Measurements from ENCODE around the gene RPUSD3.
"Not testable (repeated sequence)": the region's sequence is repeated elsewhere in the genome, so short reads cannot be mapped to it uniquely, and the experiment has no call there.

RPUSD3 gene
- total RNA-seq, result 3.6 to 25.5 (median 13.7) reads per million in 18 experiments

GRCh38 chr3:9843715-9844438 is at the start of gene RPUSD3:
Gene RPUSD3, minus strand, starts transcription at chr3:9844008. Its CDS starts 18 bp downstream, at chr3:9843990.
- peak; percentile 97 to 99 for DNase-seq

- DNase-seq, result no peak
Observed at GRCh38 chr3:9891072-9891622, 47.3 kb upstream of the RPUSD3 start.

DNA sequence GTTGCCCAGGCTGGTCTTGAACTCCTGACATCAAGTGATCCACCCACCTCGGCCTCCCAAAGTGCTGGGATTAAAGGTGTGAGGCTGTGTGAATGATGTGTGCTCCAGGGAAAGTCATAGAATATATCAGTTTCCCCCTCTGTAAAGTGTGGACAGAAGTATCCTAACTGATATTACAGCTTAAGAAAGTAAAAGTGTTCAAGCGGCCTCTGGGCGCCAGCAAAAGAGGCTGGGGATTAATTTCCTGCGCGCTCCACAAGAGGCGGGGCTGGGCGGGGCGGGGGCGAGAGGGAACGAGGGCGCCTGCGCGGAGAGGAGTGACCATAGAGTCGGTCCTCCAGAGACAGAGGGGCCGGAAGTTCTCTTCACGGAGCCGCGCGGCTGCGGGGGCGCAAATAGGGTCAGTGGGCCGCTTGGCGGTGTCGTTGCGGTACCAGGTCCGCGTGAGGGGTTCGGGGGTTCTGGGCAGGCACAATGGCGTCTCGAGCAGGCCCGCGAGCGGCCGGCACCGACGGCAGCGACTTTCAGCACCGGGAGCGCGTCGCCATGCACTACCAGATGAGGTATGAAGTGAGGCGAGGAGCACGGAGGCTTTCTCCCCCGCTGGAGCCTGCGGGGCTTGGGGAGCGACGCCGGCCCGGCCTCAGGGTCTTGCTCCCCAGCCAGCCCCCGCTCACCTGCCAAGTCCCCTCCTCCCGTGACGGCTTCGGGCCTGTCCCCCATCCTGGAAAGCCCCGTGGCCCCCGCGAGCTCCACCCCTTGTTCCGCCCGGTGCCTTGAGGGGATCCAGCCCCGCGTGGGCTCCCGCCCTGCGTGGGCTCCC is 46.7 kb upstream of the RPUSD3 start, which contains the start of gene JAGN1:
JAGN1 (plus strand) TSS at position 362 of the 823 bp plus-strand sequence; CDS start at position 475, 113 bp downstream.
- DNase-seq, result peak; percentile 93 to 96

- DNase-seq, result no peak
Observed at GRCh38 chr3:9889405-9889804, 45.6 kb upstream of the RPUSD3 start.

GRCh38 chr3:9888540-9888939 is 44.7 kb upstream of the RPUSD3 start:
- DNase-seq, result no peak

- DNase-seq, result peak; percentile 12 to 20
Observed at GRCh38 chr3:9887480-9887879, 43.7 kb upstream of the RPUSD3 start.

DNA sequence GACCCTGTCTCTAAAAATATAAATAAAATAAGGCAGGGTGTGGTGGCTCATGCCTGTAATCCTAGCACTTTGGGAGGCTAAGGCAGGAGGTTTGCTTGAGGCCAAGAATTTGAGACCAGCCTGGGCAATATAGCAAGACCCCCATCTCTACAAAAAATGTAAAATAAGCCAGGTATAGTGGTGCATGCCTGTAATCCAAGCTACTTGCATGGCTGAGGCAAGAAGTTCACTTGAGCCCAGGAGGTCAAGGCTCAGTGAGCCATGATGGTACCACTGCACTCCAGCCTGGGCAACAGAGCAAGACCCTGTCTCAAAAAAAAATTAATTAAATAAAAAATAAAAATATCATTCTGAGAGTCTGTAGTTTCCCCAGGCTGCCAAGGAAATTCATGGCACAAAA is 42.5 kb upstream of the RPUSD3 start:
- DNase-seq, result no peak

DNA sequence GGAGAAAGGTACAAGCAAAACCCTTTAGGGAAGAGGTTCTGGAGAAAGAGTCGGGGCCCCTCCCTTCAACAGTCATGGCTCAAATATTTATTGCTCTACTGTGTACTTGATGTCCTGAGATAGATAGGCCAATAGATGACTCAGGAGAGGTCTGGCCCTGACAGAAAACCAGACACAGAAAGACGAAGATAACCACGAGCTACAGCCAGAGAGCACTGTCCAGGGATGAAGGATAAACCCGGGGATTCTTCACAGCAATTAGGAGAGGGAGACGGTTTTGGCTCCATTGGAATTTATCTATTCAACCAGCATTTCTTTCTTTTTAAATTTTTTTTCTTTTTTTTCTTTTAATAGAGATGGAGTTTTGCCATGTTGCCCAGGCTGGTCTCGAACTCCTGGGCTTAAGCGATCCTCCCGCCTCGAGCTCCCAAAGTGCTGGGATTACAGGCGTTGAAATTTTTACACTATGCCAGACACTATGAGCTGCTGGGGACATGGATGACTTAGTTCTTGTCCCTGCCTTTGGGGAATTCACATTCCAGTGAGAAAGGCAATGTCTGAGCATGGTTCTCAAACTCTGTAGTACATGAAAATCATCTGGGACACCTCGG is 40.9 kb upstream of the RPUSD3 start:
- DNase-seq, result no peak

GRCh38 chr3:9883706-9884554 is 40.1 kb upstream of the RPUSD3 start:
- DNase-seq, result no peak

- DNase-seq, result no peak
Observed at GRCh38 chr3:9881441-9881840, 37.6 kb upstream of the RPUSD3 start.

GRCh38 chr3:9879830-9880549 is 36.2 kb upstream of the RPUSD3 start, which contains the start of gene CIDEC:
Gene CIDEC, minus strand, starts transcription at chr3:9880253. Its CDS starts 1,767 bp downstream, at chr3:9878486.
- no peak for DNase-seq

DNA sequence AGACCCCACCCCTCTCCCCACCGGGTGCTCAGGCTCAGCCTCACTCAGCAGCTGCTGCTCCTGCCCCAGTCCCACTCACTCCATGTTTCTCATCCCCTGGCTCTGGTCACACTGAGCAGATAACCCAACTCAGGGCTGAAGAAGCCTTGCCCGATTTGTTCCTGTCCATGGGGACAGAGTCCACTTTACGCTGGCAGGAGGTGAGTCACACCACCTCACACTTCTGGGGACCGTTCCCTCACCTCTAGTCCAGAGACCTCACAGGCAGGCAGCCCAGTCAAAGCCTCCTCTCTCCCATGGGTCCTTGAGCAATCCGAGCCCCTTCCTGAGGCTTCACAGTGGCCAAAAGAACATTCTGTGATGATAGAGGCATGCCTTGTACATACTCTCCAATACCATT is 34.9 kb upstream of the RPUSD3 start:
- DNase-seq, result no peak

DNA sequence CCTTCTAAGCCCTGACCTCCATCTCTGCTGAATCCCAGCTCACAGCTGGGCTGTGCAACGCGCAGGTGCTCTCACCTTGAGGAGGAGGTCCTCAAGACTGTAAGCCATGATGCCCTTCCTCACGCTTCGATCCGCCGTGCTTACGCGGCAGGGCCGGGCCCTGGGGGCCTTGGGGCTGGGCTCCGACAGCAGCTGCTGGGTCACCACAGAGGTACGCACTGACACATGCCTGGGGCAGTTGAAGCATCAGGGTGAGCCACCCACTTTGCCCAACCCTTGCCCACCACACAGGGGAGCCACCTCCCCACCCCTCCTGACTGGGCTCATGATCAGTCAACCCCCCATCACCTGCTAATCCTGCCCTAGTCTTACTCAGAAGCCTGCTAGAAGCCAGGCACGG is 33.2 kb upstream of the RPUSD3 start:
- DNase-seq, result no peak

GRCh38 chr3:9876255-9876654 is 32.4 kb upstream of the RPUSD3 start:
- not testable (repeated sequence) for DNase-seq

GRCh38 chr3:9875448-9875847 is 31.6 kb upstream of the RPUSD3 start:
- DNase-seq, result no peak

DNA sequence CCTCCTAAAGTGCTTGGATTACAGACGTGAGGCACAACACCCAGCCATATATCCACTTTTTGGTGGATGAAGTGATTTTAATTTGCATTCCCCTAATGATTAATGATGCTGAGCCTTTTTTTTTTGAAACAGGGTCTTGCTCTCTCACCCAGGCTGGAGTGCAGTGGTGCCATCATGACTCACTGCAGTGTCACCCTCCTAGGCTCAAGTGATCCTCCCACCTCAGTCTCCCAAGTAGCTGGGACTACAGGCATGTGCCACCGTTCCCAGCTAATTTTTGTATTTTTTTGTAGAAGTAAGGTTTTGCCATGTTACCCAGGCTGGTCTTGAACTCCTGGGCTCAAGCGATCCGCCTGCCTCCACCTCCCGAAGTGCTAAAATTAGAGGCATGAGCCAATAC is 28.3 kb upstream of the RPUSD3 start:
- peak in 1 of 2 donors; percentile 31 for DNase-seq

- DNase-seq, result no peak
Observed at GRCh38 chr3:9870978-9871377, 27.2 kb upstream of the RPUSD3 start.

DNA sequence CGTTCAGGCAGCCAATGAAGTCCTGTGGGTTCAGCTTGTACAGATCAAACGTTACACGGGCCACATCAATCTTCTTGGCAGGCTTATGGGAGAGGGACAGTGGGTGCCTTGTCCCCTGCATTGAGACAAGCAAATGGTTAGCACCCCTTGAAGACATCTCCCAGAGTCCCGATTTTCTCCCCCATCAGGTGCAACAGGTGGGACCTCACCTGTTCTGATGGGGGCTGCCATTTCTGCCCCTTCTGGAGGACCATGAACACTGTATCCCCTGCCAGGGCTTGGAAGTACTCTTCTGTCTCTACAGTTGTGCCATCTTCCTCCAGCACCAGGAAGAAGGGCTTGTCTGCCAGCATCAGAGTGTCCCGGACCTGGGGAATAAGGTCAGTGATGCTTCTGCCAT is 26.1 kb upstream of the RPUSD3 start:
- no peak for DNase-seq

DNA sequence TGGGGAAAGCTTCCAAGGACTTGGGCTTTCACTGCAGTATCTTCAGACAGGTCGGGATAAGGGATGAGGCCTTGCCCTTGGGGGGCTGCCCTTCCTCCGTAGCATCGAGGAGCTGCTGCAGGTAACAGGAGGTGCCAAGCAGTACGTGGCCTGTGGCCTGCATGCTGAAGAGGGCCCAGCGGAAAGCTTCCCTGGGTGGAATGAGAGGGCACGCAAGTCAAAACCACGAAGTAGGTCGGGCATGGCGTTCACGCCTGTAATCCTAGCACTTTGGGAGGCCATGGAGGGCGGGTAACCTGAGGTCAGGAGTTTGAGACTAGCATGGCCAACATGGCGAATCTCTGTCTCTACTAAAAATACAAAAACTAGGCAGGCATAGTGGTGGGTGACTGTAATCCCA is 23.3 kb upstream of the RPUSD3 start:
- no peak for DNase-seq

DNA sequence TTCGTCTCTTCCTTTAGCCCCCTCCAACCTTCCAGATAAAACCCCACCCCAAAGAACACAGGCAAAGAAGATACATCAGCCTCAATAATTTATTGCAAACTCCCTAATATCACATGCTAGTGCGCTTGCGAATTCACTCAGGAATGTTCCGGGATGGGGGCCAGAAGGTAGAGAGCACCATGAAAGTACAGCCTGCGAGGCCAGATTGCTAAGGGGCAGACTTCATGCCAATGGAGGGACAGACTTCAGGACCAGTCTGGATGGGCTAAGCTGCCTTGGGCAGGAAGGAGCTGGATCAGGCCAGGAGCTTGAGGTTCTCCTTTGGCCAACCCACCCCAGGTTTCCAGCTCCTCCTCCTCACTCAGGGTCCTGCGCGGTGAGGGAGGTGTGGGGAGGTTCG is 22.8 kb upstream of the RPUSD3 start:
- no peak for DNase-seq

GRCh38 chr3:9865125-9865637 is 21.4 kb upstream of the RPUSD3 start:
- DNase-seq, result not testable (repeated sequence)
